HG02885 (cell line): ENCODE data around the gene TMPRSS6.

Experiments used
- ATAC-seq: cut with Tn5 transposase; IDR thresholded peaks from one replicate; pipeline ENCODE4 v1.9.1; 2021; ENCODE audit warnings: mild to moderate bottlenecking; ENCODE audit not compliant: unreplicated experiment, poor library complexity

TMPRSS6 gene

DNA sequence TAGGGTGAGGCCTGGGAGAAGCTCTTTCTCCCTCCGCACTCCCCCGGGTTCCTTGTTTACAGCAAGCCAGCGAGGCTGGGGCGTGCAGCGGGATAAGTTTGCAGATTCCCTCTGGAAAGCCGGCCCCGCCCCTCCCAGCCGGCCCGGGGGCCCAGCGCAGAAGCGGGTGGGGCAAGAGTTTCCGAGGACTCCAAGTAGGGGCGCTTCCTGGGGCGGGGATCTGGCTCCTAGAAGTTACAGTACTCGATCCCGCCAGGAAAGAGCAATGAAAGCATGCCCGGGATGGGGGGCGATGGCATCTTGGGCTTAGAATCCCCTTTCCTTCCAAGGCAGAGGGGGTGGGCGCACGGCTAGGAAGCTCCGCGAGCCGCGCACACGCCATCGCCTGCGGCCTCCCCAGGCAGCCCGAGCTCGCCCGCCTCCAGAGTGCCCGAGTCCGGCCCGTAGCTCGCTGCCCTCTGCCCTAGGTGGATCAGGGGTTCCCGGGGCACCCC is 90.7 kb downstream of the TMPRSS6 start:
- peak; percentile 25 for ATAC-seq

DNA sequence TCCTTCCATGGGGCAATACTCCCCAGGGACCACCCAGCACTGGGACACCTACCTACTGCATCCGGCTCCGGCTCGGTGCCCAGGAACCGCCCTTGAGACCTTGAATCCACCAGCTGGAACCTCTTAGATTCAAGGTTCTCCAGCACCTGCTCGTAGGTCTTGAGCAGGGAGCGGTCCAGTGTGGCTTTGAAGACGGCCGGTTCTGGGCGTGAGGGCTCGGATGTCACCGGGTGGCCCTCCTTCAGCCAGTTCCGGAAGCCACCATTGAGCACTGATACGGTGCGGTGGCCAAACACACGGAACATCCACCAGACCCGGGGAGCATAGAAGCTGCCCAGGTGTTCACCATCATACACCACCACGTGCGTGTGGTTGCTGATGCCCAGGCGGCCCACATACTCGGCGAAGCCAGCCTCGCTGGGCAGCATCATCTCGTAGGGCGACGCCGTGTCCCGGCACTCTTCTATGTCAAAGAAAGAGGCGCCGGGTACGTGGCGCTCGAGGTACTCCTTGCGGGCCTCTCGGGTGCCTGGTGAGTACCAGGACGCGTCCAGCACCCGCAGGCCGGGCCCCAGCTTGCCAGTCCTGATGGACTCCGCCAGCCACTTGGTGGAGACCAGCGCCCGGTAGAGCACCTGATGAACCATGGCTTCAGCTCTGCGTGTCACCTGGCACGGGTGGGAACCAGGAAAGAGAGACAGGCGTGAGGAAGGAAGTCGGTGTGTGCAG is 91.3 kb downstream of the TMPRSS6 start:
- no peak for ATAC-seq

- no peak for ATAC-seq
These were observed 92.2 kb downstream of the TMPRSS6 start for GRCh38 chr22:37017356-37017755.

- no peak for ATAC-seq
These were observed 93.2 kb downstream of the TMPRSS6 start for GRCh38 chr22:37016134-37016910.

- no peak for ATAC-seq
These were observed 94.0 kb downstream of the TMPRSS6 start for GRCh38 chr22:37015587-37015878.
